GM19238 (cell line): ENCODE data around the gene TMEM214.

Source experiments
- DNase-seq: peaks from one replicate; pipeline ENCODE4 v3.0.0; 2011; ENCODE audit warnings: low spot score; ENCODE audit not compliant: insufficient read length

Gene TMEM214, protein sequence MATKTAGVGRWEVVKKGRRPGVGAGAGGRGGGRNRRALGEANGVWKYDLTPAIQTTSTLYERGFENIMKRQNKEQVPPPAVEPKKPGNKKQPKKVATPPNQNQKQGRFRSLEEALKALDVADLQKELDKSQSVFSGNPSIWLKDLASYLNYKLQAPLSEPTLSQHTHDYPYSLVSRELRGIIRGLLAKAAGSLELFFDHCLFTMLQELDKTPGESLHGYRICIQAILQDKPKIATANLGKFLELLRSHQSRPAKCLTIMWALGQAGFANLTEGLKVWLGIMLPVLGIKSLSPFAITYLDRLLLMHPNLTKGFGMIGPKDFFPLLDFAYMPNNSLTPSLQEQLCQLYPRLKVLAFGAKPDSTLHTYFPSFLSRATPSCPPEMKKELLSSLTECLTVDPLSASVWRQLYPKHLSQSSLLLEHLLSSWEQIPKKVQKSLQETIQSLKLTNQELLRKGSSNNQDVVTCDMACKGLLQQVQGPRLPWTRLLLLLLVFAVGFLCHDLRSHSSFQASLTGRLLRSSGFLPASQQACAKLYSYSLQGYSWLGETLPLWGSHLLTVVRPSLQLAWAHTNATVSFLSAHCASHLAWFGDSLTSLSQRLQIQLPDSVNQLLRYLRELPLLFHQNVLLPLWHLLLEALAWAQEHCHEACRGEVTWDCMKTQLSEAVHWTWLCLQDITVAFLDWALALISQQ

DNA sequence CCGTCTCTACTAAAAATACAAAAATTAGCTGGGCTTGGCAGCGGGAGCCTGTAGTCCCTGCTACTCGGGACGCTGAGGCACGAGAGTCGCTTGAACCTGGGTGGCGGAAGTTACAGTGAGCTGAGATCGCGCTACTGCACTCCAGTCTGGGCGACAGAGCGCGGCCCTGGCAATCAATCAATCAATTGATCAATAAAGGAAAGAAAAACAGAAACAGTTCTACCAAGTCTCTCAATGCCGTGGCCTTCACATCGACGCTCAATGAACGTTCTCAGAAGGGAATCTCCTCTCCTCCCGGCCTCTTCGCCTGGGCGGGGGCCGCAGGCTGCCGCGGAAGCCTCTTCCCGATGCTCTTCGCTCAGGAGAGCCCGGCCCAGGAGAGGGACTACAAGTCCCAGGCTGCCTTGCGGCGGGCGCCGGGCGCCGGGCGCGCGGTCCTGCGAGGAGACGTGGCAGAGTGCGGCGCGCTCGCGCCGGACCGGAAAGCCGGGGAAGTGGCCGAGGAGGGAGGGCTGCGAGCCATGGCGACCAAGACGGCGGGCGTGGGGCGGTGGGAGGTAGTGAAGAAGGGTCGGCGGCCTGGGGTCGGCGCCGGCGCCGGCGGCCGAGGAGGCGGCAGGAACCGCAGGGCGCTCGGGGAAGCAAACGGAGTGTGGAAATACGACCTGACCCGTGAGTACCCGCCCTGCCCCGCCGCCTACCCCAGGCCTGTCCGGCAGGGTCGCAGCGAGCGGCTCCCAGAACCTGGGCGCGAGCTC, at the start of gene TMEM214:
TSS of gene TMEM214 (plus strand) at position 471 of the 758 bp plus-strand sequence. CDS start at position 522, 51 bp downstream.
- DNase-seq, result peak; percentile 97

DNA sequence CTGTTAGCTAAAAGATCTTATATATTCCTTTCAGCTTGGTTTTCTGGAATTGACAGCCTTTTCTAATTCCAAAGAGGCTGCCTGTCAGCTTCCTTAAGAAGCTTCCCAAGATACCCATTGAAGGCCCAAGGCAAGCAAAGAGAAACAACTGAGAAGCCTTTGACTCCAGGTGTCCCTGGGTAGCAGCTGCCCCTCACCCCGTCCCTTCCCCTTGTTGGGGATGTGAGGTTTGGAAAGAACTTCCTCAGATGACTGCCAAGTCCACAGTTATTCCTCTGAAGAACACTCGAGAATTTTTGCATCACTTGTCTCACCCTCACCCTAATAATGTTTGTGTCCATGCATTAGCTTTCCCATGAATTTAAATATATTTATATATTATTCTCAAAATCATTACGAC, 49.0 kb upstream of the TMEM214 start:
- no peak for DNase-seq

DNA sequence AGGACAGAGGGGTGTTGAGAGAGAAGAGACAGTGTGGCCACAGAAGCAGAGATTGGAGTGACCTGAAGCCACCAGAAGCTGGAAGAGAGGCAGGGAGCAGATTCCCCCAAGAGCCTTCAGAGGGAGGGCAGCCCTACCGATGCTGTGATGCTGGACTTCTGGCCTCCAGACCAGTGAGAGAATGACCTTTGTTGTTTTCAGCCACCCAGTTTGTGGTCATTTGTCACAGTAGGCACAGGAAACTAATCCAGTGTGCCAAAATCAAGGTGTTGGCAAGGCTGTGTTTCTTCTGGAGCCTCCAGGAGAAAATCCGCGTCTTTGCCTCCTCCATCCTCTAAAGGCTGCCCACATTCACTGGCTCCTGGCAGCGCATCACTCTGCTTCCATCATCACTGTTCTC, 47.0 kb upstream of the TMEM214 start:
- DNase-seq, result no peak

- DNase-seq, result no peak
These were observed 46.2 kb upstream of the TMEM214 start for GRCh38 chr2:26986576-26986975.

DNA sequence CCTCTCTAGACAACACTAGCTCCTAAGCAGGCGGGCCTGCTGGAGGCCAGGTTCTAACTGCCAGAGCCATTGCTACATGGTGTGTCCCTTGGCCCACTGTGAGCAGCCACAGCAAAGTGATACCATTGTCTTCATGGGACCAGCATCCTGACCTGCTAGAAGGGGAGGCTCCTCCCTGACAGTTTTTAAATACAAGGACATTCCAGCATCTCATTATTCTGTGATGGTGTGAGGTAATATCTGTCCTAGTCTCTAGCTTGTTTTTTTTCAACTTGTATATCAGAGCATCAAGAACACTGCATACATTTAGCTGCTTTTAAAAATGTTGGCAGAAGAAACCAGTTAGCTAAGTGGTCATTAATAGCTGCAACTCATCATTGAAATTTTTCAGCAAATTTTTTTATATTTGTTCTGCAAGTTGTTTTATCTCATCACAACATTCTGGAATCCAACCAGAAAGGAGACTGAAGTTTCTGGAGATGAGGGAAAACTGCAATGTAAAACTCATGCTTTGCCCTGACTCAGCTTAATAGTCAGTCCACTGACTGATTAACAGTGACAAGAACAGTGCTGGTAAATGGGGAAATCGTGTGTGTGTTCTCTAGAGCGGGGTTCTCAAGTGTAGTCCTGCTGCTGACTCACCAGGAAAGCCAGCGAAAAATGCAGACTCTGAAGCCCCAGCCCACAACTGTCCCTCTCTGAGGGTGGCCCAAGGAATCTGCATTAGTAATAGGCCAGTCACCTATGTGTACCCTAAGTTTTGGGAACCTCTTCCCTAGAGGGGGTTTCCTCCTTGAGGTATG, 44.5 kb upstream of the TMEM214 start:
- no peak for DNase-seq

DNA sequence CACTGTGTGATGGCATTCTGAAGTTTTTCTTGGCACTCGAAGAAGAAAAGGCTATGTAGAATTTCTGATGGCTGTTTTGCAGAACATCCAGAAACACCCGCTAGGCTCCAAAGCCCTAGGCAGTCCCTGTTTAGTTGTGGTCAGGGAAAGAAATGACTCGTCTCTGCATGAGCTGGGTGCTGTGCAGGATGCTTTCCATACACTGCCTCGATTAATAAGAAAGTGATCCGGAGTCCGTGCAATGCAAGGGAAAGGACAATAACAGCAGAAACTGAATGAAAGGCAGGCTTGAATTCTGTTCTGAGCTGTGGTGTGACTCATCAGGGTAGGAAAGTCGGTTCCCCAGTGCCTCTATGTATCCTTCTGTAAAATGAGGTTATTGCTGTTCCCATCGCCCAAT, 43.6 kb upstream of the TMEM214 start:
- no peak for DNase-seq

GRCh38 chr2:26991717-26992116, 41.0 kb upstream of the TMEM214 start:
- no peak for DNase-seq

GRCh38 chr2:26993768-26994167, 39.0 kb upstream of the TMEM214 start:
- DNase-seq, result no peak

DNA sequence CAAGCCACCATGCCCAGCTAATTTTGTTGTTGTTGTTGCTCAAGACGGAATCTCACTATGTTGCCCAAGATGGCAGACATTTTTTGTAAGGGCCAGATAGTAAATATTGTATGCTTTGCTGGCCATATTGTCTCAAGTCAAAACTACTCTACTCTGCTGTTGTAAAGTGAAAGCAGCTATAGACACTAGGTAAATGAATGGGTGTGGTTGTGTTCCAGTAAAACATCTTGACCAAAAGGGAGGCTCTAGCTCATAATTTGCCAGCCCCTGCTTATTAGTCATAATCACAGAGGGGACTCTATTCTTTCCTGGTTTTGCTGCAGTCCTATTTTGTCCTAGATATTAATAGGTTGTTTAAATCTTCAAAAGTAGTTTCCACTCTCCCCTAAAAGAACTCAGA, 37.8 kb upstream of the TMEM214 start:
- no peak for DNase-seq

DNA sequence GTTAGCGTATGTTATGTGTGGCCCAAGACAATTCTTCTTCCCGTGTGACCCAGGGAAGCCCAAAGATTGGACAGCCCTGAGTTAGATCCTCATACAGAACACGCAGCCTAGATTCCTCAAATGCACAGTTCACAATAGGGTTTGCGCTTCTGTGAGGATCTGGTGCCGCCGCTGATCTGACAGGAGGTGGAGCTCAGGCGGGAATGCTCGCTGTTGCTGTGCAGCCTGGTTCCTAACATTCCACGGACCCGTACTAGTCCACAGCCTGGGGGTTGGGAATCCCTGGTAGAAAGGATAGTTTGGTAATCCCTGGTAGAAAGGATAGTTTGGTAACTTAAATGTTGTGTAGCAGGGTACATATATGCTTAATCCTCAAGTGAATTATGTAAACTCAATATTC, 35.4 kb upstream of the TMEM214 start:
- DNase-seq, result no peak

- no peak for DNase-seq
These were observed 34.4 kb upstream of the TMEM214 start for GRCh38 chr2:26998323-26998722.

GRCh38 chr2:27000228-27000627, 32.5 kb upstream of the TMEM214 start:
- no peak for DNase-seq

DNA sequence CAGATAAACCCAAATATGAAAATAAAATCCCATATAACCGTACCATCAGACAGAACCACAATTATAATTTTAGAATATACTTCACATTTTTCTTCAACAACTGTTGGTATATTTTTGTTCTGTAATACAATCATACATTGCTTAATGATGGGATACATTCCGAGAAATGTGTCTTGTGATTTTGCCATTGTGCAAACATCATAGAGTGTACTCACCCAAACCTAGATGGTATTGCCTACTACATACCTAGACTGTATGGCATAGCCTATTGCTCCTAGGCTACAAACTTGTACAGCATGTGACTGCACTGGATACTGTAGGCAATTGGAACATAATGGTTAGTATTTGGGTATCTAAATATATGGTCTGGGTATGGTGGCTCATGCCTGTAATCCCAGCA, 31.8 kb upstream of the TMEM214 start:
- DNase-seq, result no peak

GRCh38 chr2:27001950-27002349, 30.8 kb upstream of the TMEM214 start:
- DNase-seq, result no peak

GRCh38 chr2:27003007-27003406, 29.8 kb upstream of the TMEM214 start:
- no peak for DNase-seq

DNA sequence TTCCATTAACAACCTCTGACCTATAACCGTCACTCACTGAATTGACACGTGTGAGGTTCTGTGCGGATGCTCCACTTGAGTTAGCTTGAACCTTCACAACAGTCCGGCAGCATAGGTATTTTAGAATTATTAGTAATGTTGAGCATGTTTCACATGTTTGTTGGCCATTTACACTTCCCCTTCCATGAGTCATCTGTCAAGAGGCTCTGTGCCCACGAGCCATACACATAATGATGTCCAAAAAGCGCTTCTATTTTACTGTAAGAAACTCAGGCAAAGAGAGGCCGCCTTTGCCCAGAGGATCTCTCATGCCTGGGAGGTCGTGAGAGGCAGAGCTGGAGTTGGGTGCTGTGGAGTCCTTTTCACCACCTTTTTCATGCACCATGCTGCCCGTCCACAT, 28.9 kb upstream of the TMEM214 start:
- no peak for DNase-seq

DNA sequence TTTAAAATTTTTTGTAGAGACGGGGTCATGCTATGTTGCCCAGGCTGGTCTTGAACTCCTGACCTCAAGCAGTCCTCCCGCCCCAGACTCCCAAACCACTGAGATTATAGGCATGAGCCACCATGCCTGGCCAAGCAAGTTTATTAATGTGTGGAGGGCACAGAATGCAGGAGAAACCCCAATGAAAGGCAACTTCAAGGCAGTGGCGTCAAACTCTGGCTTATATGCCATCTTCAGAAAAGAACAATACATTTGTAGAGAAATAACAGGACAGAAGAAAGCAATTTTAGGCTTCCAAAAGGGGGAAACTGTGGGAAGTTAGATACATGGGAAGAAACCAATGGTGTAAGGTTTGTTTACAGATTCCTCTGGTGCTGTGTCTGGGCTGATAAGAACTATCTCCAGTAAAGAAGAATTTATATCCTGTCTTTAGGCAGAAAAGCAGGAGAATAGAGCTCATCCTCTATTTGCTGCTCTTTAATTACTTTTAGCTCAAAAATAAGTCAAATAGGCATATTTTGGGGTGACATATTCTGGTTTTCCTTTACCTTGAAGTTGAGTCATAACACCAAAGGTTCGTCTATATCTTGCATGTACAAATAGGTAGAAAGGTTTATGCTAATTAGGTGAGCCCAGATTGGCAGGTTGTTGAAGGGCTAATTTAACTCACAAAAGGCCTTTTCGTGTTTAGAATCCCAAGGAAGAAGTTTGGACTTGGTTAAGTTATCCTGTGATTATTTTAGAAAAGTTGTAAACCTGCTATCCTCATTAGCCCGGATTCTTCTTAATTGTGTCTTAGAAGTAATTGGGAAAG, 26.0 kb upstream of the TMEM214 start:
- DNase-seq, result no peak

DNA sequence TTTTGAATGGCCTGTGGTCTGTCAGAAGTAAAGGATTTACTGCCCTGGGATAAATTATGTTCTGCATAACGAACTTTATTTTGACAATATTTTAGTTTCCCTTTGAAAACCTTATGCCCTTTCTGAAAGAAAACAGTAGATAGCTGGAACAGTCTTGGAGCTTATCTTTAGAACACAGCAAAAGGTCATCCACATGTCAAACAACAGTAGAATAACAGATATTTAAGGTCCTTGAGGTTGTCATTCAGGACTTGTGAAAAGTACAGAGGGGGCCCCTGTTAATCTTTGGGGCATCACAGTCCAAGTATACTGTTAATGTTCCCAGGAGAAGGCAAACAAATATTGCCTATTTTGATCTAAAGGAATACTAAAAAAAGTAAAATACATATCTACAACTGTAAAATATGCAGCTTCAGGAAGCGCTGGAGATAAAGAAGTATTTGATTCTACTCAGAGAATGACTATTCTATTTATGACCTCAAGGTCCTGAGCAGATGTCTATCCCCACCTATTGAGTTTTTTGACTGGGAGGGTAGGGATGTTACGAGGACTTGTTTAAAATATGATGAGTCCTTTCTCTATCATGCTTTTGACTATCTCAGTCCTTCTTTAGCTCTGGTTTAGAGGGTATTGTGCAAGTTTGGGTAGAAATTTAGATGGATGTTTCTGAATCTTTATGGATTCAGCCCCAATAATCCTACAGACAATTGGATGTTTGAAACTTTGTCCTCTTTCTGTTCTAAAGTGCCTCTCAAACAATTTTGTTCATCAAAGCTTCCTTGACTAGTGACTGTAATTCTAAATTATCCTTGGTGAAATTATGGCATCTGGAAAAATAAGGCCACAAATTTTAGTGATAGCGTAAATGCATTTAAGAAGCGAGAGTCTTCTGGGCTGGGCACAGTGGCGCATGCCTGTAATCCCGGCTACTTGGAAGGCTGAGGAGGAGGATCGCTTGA, 25.1 kb upstream of the TMEM214 start:
- DNase-seq, result no peak

DNA sequence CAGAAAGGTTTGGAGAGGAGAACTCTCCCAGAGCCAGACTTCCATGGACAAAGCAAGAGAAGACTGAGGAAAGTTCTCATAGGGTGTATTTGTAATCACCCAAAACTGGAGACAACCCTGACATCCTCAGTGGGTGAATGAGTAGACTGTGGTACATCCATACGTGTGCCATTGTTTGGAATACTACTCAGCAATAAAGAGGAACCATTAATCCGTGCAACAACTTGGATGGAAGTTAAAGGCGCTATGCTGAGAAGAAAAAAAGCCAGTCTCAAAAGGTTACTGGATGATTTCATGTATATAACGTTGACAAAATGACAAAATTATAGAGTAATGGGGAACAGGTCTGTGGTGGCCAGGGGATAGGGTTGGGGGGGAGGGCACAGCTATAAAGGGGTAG, 24.1 kb upstream of the TMEM214 start:
- DNase-seq, result no peak
